Panc1 (cell line): ENCODE results near the gene ARPP19.

Source experiments
- POLR2AphosphoS5 ChIP-seq: IDR thresholded peaks from 2 replicates; pipeline ENCODE4 v1.6.1; 2012; ENCODE audit warnings: mild to moderate bottlenecking, low read depth, low read length, moderate library complexity
- REST ChIP-seq, 2 experiments: IDR thresholded peaks; 2 replicates each; pipeline ENCODE4 v1.6.1; 2011 to 2012; ENCODE audit warnings: low read depth in 2 of 2, control low read depth in 1 of 2, low read length in 1 of 2, mild to moderate bottlenecking in 1 of 2, moderate library complexity in 1 of 2; ENCODE audit not compliant: insufficient read depth in 1 of 2
- SIN3A ChIP-seq: IDR thresholded peaks from 2 replicates; pipeline ENCODE4 v1.6.1; 2012; ENCODE audit warnings: low read depth, mild to moderate bottlenecking, low read length, moderate library complexity, borderline replicate concordance; ENCODE audit not compliant: insufficient read depth
- TCF7L2 ChIP-seq: IDR thresholded peaks from 2 replicates; pipeline ENCODE4 v1.6.1; 2011; ENCODE audit warnings: mild to moderate bottlenecking, low read depth, low read length, inconsistent platforms
- TF ChIP-seq, protein P1 (sequence below): fragments of 450-650 bp; IDR thresholded peaks from 2 replicates; pipeline ENCODE4 v1.5.1; 2017; ENCODE audit warnings: mild to moderate bottlenecking

DNA sequence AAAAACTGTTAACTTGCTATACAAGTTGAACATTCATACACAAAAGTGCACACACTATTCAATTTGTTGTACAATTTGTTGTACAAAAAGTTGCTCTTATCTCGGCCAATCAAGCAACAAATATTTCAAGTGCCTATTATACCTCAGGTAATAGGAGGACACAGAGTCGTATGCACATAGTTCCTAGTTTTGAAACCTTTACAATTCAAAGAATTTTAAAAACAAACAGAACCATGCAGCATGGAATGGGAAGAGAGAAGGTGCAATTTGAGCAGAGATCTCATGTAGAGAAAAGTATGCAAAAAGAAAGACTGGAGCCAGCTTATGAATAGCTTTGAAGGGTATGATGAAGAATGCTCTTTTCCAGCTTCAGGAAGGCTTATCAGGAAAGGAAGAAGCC lies 46.5 kb upstream of the ARPP19 start:
- TF ChIP-seq, protein P1, sequence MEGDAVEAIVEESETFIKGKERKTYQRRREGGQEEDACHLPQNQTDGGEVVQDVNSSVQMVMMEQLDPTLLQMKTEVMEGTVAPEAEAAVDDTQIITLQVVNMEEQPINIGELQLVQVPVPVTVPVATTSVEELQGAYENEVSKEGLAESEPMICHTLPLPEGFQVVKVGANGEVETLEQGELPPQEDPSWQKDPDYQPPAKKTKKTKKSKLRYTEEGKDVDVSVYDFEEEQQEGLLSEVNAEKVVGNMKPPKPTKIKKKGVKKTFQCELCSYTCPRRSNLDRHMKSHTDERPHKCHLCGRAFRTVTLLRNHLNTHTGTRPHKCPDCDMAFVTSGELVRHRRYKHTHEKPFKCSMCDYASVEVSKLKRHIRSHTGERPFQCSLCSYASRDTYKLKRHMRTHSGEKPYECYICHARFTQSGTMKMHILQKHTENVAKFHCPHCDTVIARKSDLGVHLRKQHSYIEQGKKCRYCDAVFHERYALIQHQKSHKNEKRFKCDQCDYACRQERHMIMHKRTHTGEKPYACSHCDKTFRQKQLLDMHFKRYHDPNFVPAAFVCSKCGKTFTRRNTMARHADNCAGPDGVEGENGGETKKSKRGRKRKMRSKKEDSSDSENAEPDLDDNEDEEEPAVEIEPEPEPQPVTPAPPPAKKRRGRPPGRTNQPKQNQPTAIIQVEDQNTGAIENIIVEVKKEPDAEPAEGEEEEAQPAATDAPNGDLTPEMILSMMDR, result no peak
- TF ChIP-seq TCF7L2 (no peak), SIN3A (no peak), POLR2AphosphoS5 (no peak), REST (IDR thresholded peaks at IDR 0.05; ENCODE audit: insufficient read depth in 1 of 2, low read depth in 2 of 2, low read length in 1 of 2) (no peak)
